Endothelial cell of umbilical vein (primary cell): Measurements from ENCODE around the gene WRNIP1.

ENCODE experiments used
- CTCF ChIP-seq, 2 donors: IDR thresholded peaks; 1 replicate in 1 of 2; 2 replicates in 1 of 2; pipeline ENCODE4 v1.5.1; 2011; ENCODE audit warnings: low read length in 2 of 2, mild to moderate bottlenecking in 2 of 2, moderate library complexity in 2 of 2, control low read depth in 1 of 2, inconsistent platforms in 1 of 2, low read depth in 1 of 2; ENCODE audit not compliant: insufficient read depth in 1 of 2; ENCODE audit errors: extremely low read depth in 1 of 2
- EZH2 ChIP-seq: IDR thresholded peaks from 2 replicates; pipeline ENCODE4 v1.6.1; 2012; ENCODE audit warnings: borderline replicate concordance, low read depth, mild to moderate bottlenecking, moderate library complexity, low read length, inconsistent platforms; ENCODE audit not compliant: severe bottlenecking
- FOS ChIP-seq: IDR thresholded peaks from 2 replicates; pipeline ENCODE4 v1.6.1; 2011; ENCODE audit warnings: mild to moderate bottlenecking, low read length, moderate library complexity, borderline replicate concordance; ENCODE audit not compliant: insufficient read depth
- JUN ChIP-seq: IDR thresholded peaks from 2 replicates; pipeline ENCODE4 v1.6.1; 2011; ENCODE audit warnings: borderline replicate concordance, low read depth; ENCODE audit not compliant: insufficient read length, insufficient read depth
- MAX ChIP-seq: IDR thresholded peaks from 2 replicates; pipeline ENCODE4 v1.6.1; 2011; ENCODE audit not compliant: insufficient read depth, insufficient read length
- POLR2A ChIP-seq: IDR thresholded peaks from 2 replicates; pipeline ENCODE4 v1.6.1; 2012; ENCODE audit warnings: low read depth, mild to moderate bottlenecking, control low read depth, low read length

- no peak for TF ChIP-seq CTCF (IDR thresholded peaks at IDR 0.05; ENCODE audit: extremely low read depth in 1 of 2, insufficient read depth in 1 of 2, low read depth in 1 of 2, low read length in 2 of 2)
- TF ChIP-seq POLR2A = no peak
- TF ChIP-seq JUN = no peak
- TF ChIP-seq FOS = no peak
- no peak for TF ChIP-seq EZH2
- TF ChIP-seq MAX = no peak
These were observed 39.8 kb downstream of the WRNIP1 start for GRCh38 chr6:2805031-2805430.
